ENCODE results near the gene ZNF337.
"Not testable (repeated sequence)": the region's sequence is repeated elsewhere in the genome, so short reads cannot be mapped to it uniquely, and the experiment has no call there.

Gene ZNF337

GRCh38 chr20:25696371-25697131 lies at the start of gene ZNF337:
Gene ZNF337 (minus strand): TSS chr20:25696853. CDS start chr20:25686417, 10,436 bp downstream.
- DNase-seq (ENCODE audit: low read depth in 2 of 2) = peak; percentile 88 to 89

- DNase-seq (ENCODE audit: low read depth in 2 of 2) = no peak
These were observed 49.1 kb upstream of the ZNF337 start for GRCh38 chr20:25745738-25746137.

DNA sequence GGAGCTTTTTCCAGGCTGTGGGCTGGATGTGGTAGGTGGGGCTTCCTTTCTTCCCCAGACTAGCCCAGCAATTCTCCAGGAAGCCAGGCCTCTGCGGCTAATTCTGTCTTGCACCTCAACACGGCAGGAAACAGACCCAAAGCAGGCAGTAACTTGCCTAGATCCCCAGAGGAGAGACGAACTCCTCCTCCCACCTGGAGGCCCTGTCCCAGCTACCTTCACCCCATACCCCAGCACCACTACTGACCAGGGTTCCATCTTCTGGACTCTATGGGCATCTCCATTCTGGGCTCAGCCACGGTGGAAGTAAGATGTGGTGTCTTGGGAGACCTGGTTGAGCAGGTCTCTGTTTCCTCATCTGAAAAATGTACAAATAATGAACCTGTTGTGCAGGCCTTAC lies 48.4 kb upstream of the ZNF337 start:
- no peak for DNase-seq (ENCODE audit: low read depth in 2 of 2)

DNA sequence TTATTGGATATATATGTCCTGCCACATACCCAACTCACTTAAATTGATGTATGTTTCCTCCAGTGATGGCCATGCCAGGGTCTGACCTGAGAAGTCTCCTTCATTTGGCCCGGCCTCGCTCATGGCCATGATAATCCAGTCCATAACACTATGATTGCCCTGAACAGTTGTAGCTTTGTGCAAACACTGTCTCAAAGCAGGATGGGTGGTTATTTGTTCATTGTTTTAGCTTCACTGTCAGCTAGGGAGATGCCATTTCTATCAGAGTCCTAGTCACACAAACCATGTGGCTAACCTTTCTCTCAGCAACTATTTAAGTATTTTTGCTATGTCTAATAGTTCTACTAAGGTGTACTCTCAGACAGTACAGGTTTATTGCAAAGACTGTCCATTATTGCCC lies 47.6 kb upstream of the ZNF337 start:
- no peak for DNase-seq (ENCODE audit: low read depth in 2 of 2)

DNA sequence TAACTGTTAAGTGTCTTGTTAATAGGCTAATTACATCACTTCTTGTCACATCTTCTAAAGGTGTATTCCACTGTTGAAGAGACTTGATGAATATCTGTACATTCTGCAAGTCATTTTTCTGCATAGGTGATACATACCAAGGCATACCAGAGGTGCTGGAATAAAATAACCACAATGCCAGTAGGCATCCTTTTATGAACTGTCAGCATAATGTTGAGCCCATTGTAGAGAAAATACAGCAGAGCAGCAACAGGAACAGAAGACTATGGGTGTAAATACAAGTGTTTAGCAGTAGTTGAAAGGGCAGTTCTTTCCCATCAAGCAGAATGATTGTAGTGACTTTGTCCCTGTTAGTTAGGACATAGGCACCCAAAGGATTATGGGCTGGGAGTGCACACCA lies 44.4 kb upstream of the ZNF337 start:
- no peak for DNase-seq (ENCODE audit: low read depth in 2 of 2)

DNA sequence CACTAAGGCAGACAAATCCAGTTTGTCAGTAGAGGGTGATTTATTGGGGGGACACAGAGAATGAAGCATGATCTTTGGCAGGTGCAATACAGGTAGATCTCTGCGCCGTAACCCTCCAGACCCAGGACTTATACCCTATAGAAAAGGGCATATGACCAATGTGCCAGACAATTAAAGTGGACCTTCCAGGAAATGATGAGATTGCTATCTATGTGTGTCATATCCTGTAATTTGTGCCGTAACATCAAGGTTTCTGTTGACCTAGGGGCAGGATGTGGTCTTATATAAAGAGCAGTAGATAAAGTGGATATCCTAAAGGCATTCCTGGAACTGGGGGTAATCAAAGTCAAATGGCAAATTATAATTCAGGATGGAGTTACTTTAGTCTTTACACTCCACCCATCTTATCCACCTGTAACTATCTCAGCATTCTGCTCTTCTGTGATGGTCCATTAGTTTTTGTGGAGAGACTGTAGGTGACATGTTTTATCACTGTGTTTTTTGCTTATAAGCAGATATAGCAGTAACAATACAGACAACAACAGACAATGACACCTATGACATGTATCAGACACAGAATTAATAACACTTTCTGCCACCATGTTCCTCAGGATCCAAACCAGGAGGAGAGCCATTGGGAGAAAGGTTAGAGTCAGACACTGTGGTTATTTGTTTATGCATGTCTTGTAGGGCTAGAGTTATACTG lies 43.1 kb upstream of the ZNF337 start:
- DNase-seq (ENCODE audit: low read depth in 2 of 2) = no peak

GRCh38 chr20:25738198-25738597 lies 41.5 kb upstream of the ZNF337 start:
- DNase-seq (ENCODE audit: low read depth in 2 of 2) = no peak

DNA sequence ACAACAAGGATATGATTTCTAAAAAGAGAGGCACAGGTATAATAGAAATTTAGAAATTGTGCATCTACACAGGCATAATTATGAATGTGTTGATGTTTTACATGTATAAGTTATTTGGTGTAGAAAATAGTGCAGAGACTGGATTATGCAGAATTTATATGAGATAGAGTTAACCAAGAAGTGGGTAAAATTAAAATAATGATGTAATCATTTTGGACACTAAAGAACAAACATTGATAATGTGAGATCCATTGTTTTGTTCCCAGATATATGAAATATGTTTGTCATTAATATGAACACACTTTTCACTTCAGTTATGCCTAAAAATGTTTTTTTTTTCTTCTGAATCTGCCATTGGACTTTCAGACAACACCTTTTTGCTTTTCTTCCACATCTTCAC lies 37.2 kb upstream of the ZNF337 start:
- no peak for DNase-seq (ENCODE audit: low read depth in 2 of 2)

DNA sequence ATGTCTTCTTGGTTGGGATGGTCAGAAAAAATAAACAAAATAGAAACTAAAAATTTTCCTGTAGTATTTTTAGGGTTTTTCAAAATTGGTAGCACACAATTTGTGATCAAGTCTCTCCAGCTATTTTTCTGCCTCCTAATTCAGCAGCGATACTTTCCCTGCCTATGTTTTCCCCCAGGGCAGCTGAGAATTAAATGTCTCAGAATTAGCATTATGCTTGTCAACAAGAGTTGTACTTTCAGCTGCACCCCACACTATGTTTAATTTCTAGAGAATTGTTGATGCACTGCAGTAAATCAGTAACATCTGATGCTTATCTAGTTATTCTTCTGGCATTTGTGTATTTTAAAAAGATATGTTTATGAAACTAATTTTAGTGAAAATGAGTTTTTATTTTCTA lies 34.2 kb upstream of the ZNF337 start:
- no peak for DNase-seq (ENCODE audit: low read depth in 2 of 2)

- DNase-seq (ENCODE audit: low read depth in 2 of 2) = no peak
These were observed 29.7 kb upstream of the ZNF337 start for GRCh38 chr20:25726357-25726756.

DNA sequence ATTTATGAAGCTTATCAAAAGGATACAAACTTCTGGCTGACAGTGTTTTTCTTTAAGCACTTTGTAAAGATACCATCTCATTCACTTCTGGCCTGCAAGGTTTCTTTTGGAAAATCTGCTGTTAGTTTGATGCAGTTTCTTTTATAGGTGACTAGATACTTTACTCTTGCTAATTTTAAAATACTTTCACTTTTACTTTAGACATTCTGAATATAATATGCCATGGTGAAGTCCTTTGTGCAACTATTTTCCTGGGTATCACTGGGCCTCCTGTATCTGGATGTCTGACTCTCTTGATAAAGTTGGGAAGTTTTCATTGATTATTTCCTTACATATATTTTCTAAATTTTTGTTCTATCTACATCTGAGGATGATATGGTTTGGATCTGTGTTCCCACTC lies 29.0 kb upstream of the ZNF337 start:
- DNase-seq (ENCODE audit: low read depth in 2 of 2) = no peak

DNA sequence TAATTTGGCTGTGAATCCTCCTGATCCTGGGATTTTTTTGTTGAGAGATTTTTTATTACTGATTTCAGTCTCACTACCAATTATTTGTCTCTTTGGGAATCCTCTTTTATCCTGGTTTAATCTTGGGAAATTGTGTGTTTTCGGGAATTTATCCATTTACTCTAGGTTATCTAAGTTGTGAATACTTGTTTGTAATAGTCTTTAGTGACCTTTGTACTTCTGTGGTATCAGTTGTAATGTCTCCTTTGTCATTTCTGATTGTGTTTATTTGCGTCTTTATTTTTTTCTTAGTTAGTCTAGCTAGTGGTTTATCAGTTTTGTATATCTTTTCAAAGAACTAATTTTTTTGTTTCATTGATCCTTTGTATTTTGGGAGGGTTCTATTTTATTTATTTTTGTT lies 27.3 kb upstream of the ZNF337 start:
- DNase-seq (ENCODE audit: low read depth in 2 of 2) = no peak

GRCh38 chr20:25720285-25720684 lies 23.6 kb upstream of the ZNF337 start:
- no peak for DNase-seq (ENCODE audit: low read depth in 2 of 2)

GRCh38 chr20:25718896-25719809 lies 22.5 kb upstream of the ZNF337 start:
- DNase-seq (ENCODE audit: low read depth in 2 of 2) = not testable (repeated sequence)

DNA sequence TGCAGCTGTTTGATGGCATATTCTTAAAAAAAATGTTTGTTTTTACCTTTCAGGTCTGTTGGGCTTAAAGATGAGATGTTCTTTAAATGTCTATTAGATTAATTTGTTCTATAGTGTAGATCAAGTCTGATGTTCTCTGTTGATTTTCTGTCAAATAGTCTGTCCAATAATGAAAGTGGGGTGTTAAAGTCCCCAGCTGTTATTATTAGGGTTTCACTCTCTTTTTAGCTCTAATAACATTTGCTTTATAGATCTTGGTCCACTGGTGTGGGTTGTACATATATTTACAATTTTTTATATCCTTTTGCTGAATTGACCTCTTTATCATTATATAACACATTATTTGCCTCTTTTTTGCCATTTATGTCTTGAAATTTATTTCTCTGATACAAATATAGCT lies 11.0 kb upstream of the ZNF337 start:
- no peak for DNase-seq (ENCODE audit: low read depth in 2 of 2)

DNA sequence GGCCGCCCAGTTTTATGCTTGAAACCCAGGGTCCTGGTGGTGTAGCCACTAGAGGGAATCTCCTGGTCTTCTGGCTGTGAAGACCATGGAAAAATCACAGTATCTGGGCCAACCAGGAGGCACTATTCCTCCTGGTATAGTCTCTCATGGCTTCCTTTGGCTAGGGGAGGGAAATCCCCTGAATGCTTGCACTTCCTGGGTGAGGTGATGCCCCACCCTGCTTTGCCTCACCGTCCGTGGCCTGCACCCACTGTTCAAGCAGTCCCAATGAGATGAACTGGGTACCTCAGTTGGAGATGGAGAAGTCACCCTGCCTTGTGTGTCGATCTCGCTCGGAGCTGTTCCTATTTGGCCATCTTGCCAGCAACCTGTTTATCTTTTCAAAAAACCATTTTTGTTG lies 10.1 kb upstream of the ZNF337 start:
- DNase-seq (ENCODE audit: low read depth in 2 of 2) = peak in 1 of 2 donors; percentile 19

DNA sequence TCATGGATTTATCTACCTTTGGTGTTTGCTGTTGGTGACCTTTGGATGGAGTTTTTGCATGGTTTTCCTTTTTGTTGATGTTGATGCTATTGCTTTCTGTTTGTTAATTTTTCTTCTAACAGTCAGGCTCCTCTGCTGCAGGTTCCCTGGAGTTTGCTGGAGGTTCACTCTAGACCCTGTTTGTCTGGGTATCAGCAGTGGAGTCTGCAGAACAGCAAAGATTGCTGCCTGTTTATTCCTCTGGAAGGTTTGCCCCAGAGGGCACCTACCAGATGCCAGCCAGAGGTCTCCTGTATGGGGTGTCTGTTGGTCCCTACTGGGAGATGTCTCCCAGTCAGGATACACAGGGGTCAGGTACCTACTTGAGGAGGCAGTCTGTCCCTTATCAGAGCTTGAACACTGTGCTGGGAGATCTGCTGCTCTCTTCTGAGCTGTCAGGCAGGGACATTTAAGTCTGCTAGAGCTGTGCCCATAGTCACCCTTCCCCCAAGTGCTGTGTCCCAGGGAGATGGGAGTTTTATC lies 9.2 kb upstream of the ZNF337 start:
- DNase-seq (ENCODE audit: low read depth in 2 of 2) = no peak

- DNase-seq (ENCODE audit: low read depth in 2 of 2) = not testable (repeated sequence)
These were observed 7.7 kb upstream of the ZNF337 start for GRCh38 chr20:25704303-25704702.

DNA sequence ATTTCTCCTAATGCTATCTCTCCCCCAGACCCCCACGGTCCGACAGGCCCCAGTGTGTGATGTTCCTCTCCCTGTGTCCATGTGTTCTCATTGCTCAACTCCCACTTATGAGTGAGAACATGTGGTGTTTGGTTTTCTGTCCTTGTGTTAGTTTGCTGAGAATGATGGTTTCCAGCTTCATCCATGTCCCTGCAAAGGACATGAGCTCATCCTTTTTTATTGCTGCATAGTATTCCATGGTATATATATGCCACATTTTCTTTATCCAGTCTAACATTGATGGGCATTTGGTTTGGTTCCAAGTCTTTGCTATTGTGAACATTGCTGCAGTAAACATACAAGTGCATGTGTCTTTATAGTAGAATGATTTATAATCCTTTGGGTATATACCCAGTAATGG lies 4.2 kb upstream of the ZNF337 start:
- DNase-seq (ENCODE audit: low read depth in 2 of 2) = not testable (repeated sequence)

DNA sequence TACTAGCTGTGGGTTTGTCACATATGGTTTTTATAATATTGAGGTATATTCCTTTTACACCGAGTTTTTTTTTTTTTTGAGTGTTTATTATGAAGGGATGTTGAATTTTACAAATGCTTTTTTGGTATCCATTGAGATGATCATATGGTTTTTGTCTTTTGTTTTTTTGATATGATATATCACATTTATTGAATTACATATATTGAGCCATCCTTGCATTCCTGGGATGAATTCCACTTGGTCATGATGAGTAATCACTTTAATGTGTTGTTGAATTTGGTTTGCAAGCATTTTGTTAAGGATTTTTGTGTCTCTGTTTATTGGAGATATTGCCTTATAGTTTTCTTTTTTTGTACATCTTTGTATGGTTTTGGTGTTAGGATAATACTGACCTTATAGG lies 3.3 kb upstream of the ZNF337 start:
- no peak for DNase-seq (ENCODE audit: low read depth in 2 of 2)

- no peak for DNase-seq (ENCODE audit: low read depth in 2 of 2)
These were observed 436 bp upstream of the ZNF337 start for GRCh38 chr20:25697132-25697446.

Data from activated CD8-positive, alpha-beta memory T cell treated with anti-CD3 and anti-CD28 coated beads for 4 hours (primary cell).